ENCODE measurements around the gene SERINC4. TPM values are rescaled to one million over a fixed set of nuclear protein-coding genes. Genes with fewer than 3 reads are reported as not detected.

The SERINC4 gene
- total RNA-seq, 1 donor from 2014 or later: not detected

Other genes starting within 250 kb of the SERINC4 start
- gene PPIP5K1, start 210.0 kb downstream of the SERINC4 start, total RNA-seq: 5.9 and 6.7 TPM in 2 replicates
- 2.9 and 4.3 TPM in 2 replicates for gene CKMT1B, start 206.2 kb downstream of the SERINC4 start, total RNA-seq
- 0.07 and 0.17 TPM in 2 replicates for gene STRC, start 181.4 kb downstream of the SERINC4 start, total RNA-seq
- 0.07 and 0.17 TPM in 2 replicates for gene CATSPER2, start 151.4 kb downstream of the SERINC4 start, total RNA-seq
- 4.0 and 8.1 TPM in 2 replicates for gene CKMT1A, start 106.4 kb downstream of the SERINC4 start, total RNA-seq
- 216 and 243 TPM in 2 replicates for gene PDIA3, start 53.8 kb downstream of the SERINC4 start, total RNA-seq
- 5.1 and 7.6 TPM in 2 replicates for gene ELL3, start 23.3 kb downstream of the SERINC4 start, total RNA-seq
- 621 and 1,163 TPM in 2 replicates for gene SERF2, start 7.9 kb downstream of the SERINC4 start, total RNA-seq
- 15.6 and 28.0 TPM in 2 replicates for gene HYPK, start 379 bp upstream of the SERINC4 start, total RNA-seq
- 24.1 and 35.7 TPM in 2 replicates for gene MFAP1, start 24.5 kb upstream of the SERINC4 start, total RNA-seq
- gene WDR76, start 26.8 kb upstream of the SERINC4 start, total RNA-seq: 20.7 and 35.9 TPM in 2 replicates

Data from epithelial cell of proximal tubule (primary cell).